HG03442 (cell line): Measurements from ENCODE around the gene ELMOD3.
A peak's percentile ranks its signal among the peaks of the same experiment; 100 is the strongest.
"Not testable (repeated sequence)": the region's sequence is repeated elsewhere in the genome, so short reads cannot be mapped to it uniquely, and the experiment has no call there.

Experiments used
- ATAC-seq: cut with Tn5 transposase; IDR thresholded peaks from one replicate; pipeline ENCODE4 v1.9.1; 2021; ENCODE audit warnings: mild to moderate bottlenecking, moderate library complexity; ENCODE audit not compliant: unreplicated experiment

Gene ELMOD3

DNA sequence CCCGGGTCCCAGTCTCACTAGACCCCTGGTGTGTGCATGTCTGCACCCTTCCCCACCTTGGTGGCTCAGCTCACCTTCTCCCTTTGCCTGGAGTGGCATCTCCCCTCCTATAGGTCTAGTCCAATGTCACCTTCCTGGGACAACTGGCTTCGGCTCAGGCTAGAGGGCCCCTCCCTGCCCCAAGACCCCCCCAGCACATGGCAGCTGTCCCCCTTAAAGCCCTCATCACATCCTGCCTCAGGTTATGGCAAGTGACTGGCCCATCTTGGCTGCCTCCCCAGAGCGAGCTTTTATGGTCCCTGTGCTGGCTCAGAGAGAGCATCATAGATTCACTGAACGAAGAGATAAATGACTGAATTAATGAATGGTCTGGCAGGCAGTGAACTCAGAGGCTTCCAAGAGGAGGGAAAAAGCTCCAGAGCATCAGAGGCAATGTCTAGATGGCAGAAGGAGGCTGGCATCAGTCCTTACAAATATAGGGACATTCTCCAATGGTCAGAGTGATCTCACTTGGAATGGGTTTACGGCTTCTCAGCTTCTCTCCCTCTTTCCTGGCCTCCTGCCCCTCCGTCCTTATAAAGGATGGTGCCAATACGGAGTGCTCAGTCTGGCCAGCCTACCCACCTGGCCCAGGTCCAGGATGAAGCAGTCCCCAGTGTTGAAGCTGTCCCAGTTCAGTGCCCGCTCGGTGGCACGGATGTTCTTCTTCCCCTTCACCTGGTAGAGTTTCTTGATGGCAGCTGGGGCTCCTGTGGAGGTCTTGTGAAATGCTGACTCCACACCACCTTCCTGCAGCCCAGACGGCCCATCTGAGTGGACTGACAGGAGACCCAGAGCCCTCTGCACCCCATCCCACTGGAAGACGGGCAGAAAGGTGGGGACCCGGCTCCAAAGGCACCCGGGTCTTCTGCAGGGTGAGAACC is 46.2 kb downstream of the ELMOD3 start:
- no peak for ATAC-seq

DNA sequence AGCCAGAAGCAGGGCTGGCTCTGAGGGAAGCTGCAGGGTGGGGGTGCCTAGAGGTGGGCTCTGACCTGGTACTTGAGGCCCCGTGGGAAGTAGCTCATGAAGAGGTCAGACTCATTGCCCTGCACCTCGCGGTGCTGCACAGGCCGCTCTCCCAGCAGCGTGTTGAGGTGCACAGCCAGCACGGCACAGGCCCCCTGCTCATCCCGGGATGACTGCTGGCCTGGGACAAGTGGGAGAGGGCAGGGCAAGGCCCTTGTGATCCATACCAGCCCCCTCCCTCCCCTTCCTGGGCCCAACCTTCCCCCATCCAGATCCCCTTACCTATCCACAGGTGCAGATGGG is 46.9 kb downstream of the ELMOD3 start:
- no peak for ATAC-seq

DNA sequence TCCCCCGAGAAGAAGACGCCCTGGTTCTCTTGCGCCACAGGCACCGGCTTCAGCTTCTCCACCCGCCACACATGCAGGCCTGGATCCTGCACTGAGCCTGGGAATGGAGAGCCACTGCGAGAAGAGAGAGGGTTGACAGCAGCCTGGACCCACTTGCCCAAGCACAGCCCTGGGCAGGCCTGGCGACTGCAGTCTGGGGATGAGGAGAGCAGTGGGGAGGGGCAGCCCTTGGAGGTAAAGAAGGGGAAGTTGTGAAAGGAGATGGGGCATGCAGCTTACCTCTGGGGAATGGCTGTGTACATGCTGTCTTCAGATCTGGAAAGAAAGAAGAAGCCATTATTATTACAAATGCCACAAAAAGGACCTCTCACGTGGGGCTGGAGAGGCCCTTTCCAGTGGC is 47.3 kb downstream of the ELMOD3 start:
- ATAC-seq = no peak

DNA sequence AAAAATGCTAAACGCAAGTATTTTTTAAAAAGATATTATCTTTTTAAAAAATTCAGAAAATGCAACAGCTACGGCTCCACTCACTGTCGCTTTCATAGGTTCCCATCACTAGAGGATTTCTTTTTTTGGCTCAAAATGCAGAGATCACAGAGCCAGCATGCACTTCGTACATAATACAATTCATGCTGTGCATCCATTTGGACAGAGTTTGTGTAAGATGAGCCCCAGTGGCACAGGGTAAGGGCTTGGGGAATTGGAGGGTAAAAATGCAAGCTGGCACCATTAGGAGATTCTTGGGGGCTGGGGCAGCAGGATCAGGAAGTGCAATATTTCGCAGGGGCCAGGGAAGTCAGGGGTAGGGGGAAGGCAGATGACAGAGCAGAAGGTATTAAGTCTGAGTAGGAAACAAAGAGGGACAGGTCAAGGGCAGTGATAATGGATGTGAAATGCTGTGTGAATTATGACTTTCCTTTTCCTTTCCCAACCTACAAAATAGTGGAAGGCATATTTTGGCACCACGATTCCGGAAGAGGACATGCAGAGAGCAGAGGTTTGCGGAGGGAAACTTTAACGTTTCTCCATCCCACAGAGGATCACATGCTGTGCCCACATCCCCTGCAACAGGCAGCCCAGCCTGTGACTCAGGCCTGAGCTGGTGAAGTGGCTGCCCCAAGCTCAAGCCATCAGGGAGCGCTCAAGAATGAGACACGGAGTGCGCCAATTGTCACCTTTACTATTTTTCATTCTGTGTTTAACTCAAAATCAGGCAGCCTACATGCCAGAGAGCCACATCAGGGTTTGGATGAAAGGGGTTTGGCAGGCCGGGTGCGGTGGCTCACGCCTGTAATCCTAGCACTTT is 50.9 kb downstream of the ELMOD3 start:
- ATAC-seq = peak; percentile 61

DNA sequence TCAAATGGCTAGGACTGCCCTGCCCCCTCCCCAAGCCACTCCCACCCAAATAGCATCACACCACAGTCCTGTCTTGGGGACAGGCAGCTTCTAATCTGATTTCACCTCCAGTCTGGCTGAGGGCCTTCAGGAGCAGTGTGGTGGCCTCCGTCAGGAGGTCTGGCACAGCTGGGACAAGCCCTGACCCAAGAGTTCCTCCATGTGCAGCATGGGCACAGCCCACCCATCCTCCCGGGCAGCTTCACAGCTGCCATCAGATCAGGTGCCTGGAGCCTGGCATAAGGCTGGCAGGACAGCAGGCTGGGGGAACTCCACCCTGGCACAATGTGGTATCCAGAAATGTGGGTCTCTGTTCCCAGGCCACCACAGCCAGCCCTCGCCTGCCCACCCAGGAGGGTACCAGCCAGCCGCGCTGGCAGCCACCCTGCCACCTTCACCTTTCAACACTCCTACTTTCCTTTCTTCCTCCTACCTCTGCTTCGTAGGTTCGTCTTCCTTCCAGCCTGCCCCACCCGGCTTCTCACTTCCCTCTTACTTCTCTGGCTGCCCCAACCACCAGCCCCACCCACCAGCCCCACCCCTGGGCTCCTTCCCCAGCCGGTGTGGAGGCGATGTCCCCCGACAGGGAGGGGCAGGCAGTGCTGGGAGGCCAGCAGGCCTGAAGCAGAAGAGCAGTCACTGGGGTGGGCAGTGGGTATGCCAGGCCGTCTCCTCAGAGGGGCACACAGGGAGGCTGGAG is 55.4 kb downstream of the ELMOD3 start, which contains the start of gene CAPG:
Gene CAPG (minus strand): TSS at position 522 of the 739 bp plus-strand sequence. CDS start 8,221 bp downstream, outside the sequence.
- peak; percentile 49 for ATAC-seq

DNA sequence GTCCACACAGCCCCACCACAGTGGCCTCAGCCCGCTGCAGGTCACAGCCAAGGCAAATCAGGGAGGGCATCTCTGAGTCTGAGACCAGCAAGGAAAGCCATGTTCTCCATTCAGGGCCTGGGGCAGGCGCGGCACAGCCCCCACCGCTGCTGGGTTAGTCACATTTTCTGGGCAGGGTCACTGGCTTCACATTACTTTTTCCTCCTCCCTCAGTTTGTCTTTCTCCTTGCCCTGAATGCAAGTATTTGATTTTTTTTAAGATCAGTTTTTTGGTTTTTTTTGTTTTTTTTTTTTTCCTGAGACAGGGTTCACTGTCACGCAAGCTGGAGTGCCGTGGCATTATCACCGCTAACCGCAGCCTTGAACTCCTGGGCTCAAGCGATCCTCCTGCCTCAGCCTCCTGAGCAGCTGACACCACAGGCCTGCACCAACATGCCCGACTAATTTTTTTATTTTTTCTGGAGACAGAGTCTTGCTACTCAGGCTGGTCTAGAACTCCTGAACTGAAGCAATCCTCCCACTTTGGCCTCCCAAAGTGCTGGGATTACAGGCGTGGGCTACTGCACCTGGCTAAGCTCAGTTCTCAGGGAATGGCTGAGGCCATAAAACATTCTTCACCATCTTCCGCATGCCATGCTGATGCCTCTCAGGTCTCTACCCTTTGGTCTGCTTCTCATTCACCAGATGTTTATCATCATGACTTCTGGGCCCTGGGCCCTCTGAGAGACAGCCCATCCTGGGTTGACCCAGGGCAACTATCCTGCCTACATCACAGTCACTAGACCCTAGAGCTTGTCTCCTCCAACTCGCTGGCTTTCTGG is 56.2 kb downstream of the ELMOD3 start:
- ATAC-seq = peak; percentile 3

DNA sequence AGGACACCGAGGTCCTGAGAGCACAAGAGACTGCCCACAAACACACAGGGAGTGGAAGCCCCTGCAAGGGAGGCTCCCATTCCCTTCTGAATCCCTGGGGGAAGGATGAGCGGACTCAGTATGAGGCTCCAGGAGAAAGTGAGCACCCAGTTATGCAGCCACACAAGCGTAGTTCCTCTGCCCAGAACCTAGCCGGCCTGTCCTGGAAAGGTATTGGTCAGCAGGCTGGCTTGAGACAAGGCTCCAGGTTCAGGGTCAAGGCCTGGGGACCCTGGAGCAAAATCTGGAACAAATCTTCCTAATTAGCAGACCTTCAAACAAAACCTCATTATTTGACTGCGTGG is 56.8 kb downstream of the ELMOD3 start:
- ATAC-seq = no peak

DNA sequence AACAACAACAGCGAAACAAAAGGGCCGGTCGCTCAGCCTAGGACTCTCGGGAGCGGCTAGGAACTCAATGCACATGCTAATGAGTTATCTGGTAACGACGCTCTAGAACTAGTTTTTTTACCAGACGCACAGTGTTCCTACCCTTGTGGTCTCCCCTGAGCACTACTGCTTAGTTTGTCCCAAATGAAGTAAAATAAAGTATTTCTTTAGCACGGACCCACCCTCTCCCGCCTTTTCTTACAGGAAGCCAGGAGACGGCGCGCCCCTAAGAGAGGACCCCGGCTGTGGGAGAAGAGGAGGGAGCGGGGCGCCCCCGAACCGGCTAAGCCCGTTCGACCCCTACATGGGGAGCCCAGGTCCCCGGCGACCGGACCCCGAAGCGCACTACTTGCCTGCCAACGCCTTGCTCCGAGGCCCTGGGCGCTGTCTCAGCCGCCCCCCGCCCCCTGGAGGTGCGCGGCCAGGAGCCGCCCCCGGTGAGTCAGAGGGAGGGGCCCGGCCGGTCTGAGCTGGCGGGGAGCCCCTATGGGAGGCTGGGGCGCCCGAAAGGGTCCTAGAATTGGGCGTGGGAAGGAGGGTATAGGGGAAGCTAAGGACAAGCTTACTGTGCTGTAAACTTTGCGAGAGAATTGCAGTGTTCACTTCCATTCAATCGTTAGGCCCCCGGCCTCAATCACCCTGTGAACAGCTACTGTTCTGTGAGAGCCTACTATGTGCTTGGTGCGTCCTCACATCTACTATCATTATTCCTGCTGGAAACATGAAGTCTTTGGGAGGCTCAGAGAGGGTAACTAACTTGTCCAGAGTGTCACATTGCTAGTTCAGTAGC is 59.2 kb downstream of the ELMOD3 start:
- ATAC-seq = no peak

DNA sequence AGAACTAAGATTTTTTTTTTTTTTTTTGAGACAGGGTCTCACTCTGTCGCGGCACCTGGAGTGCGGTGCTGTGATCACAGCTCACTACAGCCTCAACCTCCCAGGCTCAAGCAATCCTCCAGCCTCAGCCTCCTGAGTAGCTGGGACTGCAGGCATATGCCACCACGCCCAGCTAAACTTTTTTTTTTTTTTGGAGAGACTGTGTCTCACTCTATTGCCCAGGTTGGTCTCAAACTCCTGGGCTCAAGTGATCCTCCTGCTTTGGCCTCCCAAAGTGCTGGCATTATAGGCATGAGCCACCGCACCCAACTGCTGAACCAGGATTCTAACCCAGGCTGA is 59.8 kb downstream of the ELMOD3 start:
- not testable (repeated sequence) for ATAC-seq

DNA sequence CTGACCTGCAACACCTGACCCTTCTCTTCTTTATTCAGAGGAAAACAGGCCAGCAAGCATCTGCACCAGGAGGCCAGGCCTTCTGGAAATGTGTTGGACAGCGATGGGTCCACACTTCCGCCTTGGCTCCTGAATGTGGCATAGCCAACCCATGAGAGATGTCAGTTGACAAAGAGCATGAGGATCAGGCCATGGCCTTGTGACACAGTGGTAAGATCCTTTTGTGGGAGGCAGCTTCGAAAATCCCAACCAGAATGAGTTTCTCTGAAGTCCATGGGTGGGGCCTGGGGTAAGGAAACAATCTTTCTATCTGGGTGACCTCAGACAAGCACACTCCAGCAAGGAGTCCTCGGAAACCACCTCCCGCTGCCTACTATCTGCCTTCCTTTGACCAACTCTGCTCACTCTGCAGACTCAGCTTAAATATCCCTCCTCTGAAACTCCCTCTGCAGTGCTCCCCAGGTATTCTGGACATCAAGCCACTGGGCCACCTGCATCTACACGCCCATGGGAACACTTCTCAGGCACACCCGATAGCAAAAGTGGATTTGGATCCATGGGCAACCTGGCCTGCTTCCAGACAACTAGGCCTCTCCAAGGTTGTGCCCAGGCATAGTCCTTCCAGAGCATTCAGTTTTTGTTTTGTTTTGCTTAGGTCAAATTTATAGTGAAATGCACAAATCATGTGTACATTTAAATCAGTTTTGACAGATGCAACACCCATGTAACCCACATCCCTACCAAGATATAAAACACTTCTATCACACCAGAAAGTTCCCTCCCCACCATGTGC is 60.4 kb downstream of the ELMOD3 start:
- no peak for ATAC-seq

DNA sequence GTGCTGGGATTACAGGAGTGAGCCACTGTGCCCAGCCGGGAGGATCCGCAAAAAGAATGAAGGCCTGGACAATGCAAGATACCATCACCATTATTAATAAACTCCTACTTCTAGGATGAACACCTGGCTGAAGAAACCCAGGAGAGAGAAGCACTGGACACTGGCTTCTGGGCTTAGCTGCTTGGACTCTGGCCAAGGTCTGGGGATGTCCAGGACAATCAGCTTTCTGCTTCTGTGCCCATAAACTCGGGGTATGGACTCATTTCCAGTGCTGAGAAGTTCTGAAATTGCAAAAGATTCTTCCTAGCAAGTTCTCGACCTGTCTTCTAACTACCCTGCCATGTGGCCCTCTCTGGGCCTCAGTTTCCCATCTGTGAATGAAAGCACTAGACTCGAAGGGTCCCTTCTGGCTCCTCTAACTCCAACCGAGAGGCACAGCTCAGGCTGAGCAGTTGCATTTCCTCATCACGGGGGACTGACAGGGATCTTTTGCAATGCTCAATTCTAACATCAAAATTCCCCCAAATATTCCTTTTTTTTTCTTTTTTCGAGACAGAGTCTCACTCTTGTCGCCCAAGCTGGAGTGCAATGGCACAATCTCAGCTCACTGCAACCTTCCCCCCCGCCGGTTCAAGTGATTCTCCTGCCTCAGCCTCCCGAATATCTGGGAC is 61.5 kb downstream of the ELMOD3 start:
- no peak for ATAC-seq

DNA sequence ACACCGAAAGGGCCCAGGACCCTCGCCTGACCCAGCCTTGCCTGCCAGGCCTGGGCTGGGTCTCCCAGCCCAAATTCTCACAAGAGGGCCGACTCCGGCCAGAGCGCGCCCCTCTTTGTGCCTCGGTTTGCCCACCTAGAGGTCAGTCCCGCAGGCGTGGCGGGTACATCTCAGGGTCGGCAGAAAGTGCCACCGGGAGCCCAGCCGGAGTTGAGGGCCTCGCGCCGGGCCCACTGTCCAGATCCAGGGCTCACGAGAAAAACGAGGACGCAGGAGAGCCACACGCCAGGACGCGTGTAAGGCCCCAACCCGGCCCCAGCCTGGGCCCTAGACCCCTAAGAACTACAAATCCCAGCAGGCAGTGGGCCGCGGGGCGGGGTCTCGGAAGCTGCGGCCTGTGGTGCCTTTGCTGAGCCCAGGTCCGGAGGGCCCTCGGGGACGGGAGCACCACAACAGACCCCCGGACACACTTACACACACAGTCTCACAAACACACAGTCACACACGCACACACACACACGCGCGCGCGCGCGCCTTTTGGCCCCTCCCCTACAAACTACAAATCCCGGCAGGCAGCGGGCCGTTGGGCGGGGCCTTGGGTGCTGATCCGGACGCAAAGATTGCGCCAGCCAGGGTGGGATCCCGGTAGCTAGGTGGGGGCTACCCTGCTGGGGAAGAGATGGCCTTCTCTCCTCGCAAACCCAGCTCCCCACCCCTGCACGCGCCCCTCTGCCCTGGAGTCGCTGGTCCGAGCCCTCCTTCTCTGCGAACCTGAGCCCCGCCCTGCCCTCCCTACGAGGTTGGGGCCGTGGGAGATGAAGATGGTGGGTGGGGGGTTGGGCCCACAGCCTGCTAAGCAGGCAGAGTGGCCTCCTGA is 63.8 kb downstream of the ELMOD3 start, which contains the start of gene SH2D6:
Gene SH2D6 (plus strand): TSS at position 583 of the 877 bp plus-strand sequence. CDS start 10,752 bp downstream, outside the sequence.
- ATAC-seq = peak; percentile 80

DNA sequence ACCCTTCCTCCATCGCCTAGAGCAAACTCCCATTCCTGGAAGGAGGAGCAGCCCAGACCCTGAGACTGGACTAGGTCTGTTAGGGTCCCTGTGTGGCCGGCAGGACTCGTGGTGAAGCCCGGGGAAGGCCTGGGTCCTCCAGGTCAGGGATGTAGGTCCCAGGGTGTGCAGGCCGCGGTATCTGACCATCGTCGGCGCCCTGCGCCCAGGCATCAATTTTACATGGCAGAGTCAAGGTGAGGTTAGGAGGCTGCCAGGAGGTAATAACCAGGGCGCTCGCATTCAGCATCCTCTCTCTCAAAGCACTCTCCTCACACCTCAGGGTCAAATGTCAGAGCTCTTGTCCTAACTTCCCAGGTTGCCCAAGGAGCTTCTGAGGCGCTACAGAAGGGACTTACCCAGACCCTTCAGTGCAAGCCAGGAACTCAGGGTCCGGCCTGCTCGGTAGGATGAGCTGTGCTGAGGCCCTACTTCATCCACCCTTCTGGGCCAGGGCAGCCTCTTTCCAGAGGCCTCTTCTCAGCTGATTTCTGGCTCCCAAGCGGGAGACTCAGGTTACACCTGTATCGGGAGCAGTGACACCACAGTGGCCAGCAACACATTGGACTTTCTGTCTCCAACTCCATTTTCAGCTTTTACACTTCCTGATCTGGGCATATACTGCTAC is 64.6 kb downstream of the ELMOD3 start:
- ATAC-seq = peak; percentile 4

DNA sequence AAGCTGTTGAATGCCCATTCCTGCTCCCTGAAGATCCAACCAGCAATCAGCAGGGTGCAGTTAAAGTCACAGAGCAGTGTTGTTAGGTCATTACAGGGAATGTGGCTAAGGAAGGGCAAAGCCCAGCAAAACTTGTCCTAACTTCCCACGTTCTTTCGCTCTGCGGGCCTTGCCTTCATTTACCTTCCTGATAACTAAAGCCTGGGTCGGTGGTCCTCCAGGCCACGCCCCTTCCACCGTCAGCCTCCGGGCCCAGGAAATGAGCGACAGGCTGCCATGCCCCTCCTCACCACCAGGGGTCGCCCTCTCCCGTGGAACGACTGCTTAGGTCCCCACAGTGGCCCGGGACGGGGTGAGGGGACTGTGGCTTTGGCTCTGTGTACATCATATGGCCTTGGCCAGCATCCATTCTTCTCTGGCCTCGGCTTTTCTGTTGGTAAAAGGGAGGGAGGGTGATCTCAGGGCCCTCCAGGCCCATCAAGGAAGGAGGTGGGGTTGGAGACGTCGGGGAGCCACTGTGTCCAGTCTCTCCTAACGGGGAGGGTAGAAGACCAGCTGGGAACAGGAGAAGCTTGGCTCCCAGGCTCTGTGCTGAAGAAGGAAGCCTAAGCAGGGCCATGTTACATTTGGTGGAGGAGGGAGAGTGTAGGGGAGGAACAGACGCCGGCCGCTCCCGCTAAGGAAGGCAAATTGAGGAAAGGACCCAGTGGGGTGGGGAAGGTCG is 66.1 kb downstream of the ELMOD3 start:
- ATAC-seq = peak; percentile 53

DNA sequence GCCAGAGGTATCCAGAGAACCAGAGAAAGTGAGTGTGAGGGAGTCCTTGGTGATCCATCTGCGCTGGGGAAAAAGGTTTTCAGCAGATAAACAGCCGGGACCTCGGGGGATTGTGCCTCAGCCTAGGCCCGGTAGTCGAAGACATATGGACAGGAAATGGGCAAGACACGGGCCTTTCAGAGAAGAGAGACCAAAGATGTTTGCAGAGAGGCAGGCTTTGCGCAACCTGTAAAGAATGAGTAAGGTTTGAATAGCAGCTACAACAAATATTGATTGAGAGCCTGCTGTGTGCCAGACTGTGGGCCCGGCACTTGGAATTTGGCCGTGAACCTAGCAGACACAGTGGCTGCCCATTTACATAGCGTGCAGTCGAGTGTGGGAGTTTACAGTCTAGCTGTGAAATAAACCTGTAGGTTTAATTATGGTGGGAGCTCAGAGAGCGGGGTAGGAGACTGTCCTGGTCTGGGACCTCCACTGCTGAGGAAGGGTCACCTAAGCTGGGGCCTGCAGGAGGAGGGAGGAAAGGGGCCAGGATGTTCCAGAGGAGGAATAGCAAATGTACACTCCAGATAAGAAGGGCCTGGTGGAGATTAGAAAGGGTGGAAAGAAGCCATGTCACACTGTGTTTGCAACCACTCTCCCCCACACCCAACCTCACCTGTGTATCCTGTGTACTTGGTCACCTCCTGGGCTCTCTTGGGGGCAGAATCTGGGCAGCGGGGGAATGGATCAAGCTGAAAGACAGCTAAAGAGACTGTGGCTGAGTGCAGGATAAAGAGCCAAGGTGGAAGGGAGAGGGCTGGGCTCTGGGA is 66.9 kb downstream of the ELMOD3 start:
- ATAC-seq = no peak
